HG02970 (cell line): ENCODE results near the gene ARFGAP1.
"Not testable (repeated sequence)": the region's sequence is repeated elsewhere in the genome, so short reads cannot be mapped to it uniquely, and the experiment has no call there.

Source experiments
- ATAC-seq: cut with Tn5 transposase; IDR thresholded peaks from one replicate; pipeline ENCODE4 v1.9.1; 2021; ENCODE audit warnings: mild to moderate bottlenecking, moderate library complexity, moderate number of reproducible peaks; ENCODE audit not compliant: unreplicated experiment, low FRiP score

Gene ARFGAP1

GRCh38 chr20:63329331-63330083 lies 56.9 kb downstream of the ARFGAP1 start:
- no peak for ATAC-seq

- ATAC-seq = no peak
These were observed 57.6 kb downstream of the ARFGAP1 start for GRCh38 chr20:63330084-63330760.

- no peak for ATAC-seq
These were observed 58.3 kb downstream of the ARFGAP1 start for GRCh38 chr20:63330940-63331339.

- no peak for ATAC-seq
These were observed 59.3 kb downstream of the ARFGAP1 start for GRCh38 chr20:63331741-63332400.

DNA sequence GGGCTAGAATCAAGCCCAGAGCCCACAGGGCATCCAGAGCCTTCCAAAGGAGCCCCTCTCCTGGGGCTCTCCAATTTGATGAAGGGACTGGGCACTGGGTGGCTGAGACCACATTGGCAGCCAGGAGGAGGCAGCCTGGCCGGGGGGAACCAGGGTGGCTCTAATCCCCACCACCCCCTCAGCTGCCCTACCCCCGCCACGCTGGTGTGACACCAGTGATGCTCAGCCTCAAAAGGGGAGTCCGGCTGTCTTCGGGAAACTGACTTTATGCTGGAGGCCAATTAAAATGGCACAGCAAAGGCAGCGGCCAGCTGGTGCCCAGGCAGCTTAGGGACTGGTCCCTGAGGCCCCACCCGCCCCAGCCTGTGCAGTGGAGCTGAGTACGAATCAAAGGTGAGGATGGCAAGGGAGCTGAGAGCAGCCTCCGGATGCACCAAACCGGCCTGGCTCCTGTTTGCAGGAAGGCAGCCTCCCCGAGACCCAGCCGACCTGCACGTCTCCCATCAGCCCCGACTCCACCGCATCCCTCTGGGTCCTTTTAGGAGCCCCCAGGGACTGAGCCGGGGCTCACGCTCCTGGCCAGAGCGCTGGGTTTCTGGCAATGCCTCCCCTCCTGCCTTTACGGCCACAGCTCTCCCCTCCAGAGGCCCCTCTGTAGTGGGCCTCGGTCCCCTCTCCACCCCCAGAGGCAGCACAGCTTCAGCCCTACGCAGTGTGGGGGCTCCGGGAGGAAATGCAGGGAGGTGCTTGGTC lies 60.1 kb downstream of the ARFGAP1 start:
- no peak for ATAC-seq

- ATAC-seq = no peak
These were observed 60.7 kb downstream of the ARFGAP1 start for GRCh38 chr20:63333241-63333836.

- no peak for ATAC-seq
These were observed 61.7 kb downstream of the ARFGAP1 start for GRCh38 chr20:63334356-63334755.

GRCh38 chr20:63335060-63335459 lies 62.4 kb downstream of the ARFGAP1 start:
- ATAC-seq = not testable (repeated sequence)

DNA sequence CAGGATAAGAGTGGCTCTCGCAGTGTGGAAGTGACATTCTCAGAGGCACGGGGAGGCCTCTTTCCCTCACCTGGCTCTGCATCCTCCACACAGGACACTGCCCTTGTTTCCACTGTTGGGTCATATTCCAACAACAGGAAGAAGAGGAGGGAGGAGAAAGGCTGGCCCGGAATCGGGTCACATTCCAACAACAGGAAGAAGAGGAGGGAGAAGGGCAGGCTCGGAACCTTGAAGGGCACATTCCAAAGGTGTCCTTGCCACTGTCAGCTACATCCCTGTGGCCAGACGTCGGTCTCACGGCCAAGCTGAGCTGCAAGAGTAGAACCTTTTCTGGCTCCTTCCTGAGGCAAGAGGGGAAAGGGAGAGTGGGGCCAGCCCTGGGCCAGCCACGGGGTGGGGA lies 63.1 kb downstream of the ARFGAP1 start:
- no peak for ATAC-seq

DNA sequence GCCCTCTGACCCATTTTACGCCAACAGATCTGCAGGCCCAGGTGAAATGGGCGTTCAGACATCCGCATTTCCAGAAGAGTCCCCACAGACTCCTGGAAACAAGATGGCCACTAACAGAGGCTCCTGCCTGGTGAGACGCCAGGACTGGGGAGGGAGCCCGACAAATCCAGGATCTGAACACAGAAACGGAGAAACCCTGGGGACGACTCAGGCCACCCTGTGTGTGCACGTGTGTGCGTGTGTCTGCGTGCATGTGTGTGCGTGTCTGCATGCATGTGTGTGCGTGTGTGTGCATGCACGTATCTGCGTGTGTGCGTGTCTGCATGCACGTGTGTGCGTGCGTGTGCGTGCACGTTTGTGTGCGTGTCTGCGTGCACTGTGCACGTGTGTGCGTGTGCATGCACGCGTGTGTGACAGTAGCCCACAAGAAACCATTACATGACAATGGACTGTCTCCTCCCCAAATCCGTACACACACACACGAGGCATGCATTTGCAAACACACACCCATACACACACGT lies 63.7 kb downstream of the ARFGAP1 start:
- no peak for ATAC-seq

GRCh38 chr20:63337786-63338420 lies 65.3 kb downstream of the ARFGAP1 start:
- ATAC-seq = no peak
